NCI-H345 treated with DMSO at 0.1 percent for 48 hours (cell line): ENCODE data around the gene FTSJ3.
A peak's percentile ranks its signal among the peaks of the same experiment; 100 is the strongest.
"Not testable (repeated sequence)": the region's sequence is repeated elsewhere in the genome, so short reads cannot be mapped to it uniquely, and the experiment has no call there.

Experiments used
- DNase-seq: peaks from one replicate; lab custom pipeline; 2025; ENCODE audit not compliant: unreplicated experiment; lab: John Stamatoyannopoulos, UW

Gene FTSJ3

DNA sequence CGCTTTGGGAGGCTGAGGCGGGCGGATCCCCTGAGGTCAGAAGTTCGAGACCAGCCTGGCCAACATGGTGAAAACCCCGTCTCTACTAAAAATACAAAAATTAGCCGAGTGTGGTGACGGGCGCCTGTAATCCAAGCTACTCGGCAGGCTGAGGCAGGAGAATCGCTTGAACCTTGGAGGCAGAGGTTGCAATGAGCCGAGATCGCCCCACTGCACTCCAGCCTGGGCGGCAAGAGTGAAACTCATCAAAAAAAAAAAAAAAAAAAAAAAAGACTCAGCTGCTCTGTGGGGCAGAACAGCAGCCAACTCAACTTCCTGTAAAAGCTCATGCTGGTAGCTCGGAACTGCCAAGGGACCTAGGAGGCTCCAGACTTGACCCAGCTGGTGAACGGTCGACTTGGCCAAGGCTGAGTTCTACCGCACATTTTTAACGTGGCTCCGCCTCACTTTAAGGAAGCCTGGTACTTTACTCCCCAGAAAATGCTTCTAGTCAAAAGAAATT lies 16.0 kb upstream of the FTSJ3 start:
- DNase-seq, result not testable (repeated sequence)

DNA sequence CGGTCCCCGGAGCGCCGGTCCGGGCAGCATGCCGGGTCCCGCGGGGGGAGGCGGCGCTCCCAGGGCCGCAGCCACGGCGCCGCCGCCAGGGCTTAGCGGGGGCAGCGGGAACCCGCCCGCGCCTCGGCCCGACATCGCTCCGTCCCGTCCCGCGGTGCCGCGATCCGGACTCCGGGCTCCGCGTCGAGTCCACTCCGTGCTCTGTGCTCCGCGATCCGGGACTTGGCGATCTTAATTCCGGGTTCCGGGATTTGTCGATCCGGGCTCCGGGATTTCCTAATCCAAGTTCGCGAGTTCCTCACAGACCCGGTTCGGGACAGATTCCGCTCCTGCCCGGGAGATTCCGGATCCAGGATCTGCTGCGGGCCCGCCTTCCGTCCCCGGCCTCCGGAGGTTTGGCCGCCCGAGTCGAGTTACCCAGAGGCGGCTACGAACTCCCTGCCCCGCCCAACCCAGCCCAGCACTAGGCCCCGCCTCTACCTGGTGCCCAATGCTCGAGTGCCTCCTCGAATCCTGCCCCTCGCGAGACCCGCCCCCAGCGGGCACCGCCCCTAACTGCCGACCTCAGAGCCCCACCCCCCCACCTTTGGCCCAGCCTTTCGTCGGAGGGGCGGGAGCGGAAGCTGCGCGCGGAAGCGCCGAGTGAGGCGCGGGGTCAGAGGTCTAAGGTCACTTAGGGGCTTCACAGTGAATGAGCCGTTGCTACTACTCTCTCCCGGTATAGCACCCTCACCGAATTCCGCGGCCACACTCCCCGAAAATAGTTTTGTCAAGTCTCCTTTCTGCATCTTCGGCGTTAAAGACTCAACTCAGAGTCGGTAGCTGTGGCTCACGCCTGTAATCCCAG lies 15.3 kb upstream of the FTSJ3 start, which contains the start of gene SMARCD2:
TSS of gene SMARCD2 (minus strand) at position 146 of the 847 bp plus-strand sequence. CDS start at position 135, 11 bp downstream.
- DNase-seq, result peak; percentile 91

DNA sequence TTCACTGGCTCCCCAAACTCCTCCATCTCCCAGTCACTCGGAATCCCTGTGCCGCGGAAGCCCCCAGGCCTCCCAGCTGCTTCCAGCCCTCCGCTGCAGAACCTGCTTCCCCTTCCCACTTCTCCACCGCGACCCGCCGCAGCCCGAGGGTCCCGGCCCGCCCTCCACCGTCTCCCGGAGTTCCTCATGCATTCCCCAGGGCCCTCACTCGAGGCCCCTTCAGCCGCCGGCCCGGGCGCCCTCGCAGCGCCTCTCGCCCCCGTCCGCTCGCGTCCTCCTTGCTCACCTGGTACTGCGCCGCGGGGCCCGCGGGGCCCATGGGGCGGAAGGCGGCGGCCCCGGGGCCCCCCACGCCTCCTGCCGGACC lies 14.7 kb upstream of the FTSJ3 start:
- DNase-seq, result no peak

DNA sequence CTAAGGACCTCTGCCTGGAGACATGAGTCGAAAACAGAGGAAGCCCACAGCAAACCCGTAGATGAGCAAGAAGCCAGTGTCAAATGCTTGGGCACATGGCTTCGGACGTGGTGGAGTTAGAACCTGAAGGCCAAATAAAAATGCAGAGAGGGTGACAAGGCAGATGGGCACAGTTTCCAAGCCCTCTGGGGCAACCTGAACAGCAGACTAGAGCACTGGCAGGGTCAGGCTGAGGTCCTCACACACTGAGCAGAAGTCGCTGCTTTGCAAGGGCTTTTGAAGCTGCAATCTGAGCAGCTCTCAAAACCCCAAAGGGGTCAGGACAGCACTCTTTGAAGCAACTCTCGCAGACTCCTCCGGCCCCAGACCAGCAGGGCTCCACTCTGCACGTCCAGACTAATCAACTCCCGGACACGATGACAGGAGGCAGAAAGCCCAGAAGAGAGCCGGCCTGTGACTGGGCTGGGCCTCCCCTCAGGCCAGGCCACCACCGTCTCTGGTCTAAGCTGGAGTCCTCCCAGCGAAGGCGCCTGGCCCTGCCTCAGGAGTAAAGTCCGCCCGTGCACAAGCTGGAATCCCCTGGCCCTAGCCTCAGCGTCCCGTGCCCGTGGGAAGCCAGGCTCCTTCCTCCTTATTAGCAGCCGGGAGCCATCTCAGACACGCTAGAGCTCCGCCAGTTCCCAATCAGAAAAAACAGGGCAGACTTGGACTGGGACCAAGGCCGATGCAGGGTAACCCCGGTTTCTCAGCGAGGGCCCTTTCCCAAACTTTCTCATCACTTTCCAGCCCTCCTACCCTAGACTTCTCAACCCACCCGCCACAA lies 14.1 kb upstream of the FTSJ3 start:
- DNase-seq, result no peak

DNA sequence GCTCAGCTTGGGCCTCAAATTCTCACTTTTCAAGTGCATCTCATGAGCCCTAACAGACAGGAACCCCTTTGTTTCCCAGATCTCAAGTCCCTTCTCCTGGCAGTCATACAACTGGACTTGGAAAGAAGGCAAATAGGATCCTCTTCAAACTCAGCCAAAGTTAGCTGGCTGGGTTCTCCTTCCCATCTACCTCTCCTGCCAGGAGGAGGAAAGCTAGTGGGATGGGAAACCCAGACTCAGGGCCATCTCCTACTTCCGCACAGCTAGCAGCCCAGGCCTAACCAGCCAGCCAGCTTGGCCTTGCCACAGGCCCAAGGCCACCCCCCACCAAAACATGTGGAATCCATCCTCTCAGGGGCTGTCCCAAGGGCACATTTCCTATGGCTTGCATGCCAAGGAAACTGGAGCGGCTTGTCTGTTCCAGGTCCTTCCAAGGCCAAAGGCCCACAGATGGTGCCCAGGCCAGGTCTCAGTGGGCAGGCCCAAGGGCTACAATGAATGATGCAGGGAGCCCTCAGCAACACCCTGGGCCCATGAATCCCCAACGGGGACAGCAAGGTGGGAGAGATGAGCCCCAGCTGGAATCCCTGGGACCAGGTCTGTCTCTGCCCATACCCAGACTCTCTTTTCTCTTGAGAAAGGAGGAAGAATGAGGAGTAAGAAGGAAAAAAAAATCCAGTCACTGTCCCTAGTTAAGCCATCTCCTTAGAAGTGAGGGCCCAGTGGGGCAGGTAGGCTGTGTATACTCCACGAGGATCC lies 13.3 kb upstream of the FTSJ3 start:
- DNase-seq, result no peak

DNA sequence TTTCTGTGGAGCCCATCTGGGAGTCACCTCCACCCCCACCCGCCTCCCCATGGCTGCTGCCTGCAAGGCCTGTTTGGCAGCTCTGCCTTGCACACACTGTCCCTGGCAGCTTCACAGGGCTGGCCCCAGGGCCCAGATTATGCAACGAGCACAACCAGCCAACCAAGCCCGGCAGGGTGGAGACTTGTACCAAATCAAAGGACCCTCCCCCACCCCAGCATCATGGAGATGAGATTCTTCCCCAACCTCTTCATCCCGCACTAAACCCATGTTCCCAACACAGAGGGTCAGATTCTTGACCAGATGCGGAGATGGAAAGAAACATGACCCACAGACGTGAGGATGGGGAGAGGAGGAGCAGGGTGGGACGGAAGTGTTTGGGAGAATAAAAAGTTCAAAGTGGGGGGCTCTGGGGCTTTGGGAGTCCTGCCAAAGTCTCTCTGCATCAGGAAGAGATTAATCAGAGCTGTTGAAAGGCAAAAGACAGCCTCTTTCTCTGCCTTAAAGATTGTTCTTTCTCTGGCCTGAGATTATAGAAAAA lies 11.2 kb upstream of the FTSJ3 start:
- DNase-seq, result no peak

DNA sequence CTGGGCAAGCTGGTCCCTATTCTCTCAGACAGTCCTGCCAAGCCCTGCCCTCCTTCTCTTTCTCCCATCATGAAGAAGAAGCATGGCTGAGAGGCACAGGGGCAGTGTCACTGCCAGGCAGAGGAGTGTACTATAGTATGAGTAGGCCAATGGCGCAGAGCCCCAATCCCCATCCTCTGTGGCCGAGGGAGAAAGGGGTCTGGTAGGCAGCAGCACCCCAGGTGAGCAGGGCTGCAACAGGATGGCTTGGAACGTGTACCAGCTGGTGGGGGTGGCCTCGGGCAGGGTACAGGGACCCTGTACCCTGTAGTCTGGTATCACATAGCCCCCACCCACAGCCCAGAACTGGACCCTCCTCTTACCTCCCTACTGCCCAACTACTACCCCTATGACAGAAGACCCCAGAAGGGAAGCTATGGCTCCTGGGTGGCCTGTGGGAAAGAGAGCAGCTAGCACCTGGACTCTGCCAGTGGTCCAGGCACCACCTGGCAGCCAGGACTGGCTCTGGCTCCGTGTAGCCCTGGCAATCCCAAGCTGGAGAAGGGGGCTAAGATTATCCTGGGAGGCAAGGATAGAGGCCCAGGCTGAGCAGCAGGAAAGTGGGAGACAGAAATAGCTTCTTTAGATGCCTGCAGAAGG lies 10.6 kb upstream of the FTSJ3 start:
- no peak for DNase-seq

DNA sequence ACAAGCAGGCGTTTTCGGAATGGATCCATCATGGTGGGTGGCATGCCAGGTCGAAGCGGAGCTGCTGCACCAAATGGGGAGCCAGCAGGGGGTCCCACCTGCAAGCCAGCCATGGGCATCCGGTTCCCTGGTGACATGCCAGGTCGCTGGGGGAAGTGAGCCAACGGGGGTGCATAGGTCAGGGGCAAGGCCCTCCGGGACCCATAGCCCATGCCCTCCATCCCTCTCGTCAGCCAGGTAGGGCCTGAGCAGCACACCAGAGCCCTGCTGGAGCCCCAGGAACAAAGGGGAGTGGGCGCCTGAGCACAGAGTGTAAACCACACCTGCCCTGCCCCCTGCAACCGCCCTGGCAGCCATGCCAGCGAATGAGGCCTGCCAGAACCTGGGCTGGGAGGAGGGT lies 10.0 kb upstream of the FTSJ3 start:
- no peak for DNase-seq

DNA sequence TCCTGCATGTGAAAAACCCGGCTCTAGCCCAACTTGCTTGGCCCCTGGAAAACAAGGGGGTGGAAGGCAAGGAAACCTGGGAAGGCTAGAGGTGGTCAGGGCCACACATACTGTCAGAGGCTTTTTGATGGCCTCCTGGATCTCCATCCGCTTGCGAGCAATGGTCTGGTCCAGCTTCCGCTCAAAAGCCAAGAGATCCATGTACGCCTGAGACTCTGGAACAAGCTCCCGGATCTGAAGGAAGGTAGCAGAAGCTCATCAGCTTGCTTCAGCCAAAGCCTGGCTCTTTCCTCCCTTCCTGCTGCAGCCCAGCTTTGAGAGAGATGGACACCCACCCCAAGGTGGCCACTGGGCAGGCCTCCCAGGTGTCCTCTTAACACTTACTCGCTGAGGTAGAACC lies 9.3 kb upstream of the FTSJ3 start:
- DNase-seq, result no peak

DNA sequence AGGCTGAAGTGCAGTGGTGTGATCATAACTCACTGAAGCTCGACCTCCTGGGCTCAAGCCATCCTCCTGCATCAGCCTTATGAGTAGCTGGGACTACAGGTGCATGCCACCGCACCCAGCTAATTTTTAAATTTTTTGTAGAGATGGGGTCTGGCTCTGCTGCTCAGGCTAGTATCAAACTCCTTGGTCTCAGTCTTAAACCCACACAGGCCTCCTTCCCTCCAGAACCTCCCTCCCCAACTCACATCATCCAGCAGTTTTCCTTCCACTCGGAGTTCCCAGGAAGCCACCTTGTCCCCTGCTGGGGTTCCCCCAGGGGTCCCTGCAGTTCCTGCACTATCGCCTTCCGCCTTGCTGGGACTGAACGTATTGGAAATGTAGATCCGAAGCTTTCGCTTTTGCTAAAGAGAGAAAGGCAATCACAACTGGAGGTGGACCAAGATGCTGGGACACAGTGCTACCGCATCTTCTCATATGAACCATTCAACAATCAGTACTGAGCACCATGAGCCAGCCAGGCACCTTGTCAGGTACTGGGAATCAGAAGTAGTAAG lies 7.8 kb upstream of the FTSJ3 start:
- DNase-seq, result no peak

DNA sequence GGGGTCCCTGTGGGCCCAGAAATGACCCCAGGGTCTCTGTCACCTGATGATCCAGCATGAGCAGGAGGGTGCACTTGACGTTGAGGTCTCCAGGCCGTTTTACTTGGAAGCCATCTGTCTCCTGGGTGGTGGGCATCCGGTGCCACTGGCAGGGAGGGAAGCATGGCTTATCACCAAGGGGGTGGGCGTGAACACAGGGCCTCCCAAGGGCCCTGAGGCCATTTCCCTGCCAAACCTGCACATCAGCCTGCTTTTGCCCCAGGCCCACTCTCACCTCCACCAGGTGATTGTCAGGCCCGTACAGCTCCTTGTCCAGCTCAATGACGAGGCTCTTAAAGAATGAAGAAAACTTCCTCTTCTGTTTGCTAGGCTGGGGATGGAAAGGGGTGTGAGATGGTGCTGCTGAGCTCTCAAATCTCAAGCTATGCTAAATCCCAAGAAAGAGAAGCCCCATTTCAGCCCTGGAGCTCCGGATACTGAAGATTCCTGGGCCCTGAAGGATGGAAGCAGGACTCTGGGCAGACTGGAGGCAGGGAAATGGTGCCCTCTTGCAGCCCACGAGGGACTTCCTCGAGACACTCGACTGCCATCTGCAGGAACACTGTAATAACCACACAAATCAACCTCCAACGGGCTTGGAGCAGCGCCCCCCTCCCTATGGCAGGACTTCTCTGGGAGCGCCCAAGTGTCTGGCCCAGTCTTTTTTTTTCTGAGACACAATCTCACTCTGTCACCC lies 7.1 kb upstream of the FTSJ3 start:
- DNase-seq, result no peak

DNA sequence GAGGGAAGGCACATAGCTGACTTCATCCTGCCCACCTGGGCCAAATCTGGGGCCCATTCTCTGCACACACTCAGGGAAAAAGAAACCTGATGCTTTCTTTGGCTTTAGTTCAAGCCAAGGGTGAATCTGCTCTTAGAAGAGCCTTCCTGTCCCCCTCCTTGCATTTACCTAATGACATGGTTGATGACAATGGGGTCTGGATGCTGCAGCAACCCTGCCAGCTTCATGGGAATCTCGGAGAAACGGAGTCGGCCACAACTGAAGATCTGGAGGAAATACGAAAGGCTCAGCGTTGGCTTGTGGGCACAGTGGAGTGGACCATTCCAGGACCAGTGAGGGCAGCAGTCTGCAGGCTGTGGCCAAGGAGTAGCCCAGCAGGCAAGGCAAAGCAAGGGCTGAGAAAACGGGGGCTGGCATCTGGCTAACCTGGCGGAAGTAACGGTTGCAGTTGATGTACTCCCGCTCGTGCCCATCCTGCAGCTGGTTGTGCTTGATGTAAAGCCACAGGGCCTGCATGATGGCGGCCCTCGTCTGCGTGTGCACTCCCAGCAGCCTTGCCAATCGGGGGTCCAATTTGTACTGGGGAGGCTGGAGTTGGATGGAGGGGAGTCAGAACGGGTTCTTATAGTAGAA lies 6.4 kb upstream of the FTSJ3 start:
- DNase-seq, result no peak

DNA sequence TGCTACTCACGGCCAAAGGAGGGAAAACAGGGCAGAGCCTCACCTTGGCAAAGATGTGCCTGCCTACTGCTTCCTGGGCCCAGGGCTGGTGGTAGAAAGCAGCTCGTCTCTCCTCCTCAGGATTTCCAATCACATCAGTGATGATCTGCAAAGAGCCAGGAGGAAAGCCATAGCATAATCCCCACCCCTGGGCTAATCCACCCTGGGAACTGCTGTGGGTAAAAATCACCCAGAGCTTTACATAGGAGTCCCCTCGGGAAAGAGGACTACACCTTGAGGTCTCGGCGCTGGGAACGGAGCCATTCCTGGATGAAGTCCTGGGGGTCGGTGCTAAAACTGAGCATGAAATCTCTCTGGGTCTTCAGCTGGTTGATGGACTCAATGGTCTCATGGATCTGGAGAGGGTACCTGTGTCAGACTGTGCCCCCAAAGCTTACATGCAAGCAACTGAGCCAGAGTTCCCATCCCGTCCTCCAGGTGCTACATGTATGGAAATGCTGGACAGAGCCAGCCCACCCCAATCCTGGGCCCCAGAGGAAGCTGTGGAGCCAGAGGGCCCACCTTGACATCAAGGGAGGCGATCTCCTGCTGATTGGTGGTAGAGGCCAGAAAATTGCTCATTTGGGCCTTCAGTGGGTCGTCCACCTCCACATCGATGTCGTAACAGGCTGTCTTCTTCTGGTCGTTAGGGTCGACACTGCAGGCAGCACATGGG lies 5.7 kb upstream of the FTSJ3 start:
- no peak for DNase-seq

DNA sequence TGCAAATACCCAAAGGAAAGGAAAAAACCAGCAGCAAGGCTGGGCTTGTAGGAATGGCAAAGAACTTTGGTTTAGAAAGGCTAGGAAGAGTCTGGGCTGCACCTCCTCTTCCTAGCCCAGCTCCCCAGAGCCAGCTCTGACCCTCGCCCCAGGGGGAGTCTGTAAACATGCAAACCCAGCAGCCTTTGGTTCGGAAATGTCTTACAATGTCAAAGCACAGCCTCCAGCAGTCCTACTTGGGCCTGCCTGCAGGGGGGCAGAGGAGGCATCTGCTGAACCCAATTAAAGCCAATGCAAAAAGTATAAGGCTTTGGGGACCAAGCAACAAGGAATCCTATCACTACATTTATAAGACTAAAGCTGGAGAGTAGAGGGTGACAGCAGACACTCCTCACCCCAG lies 5.0 kb upstream of the FTSJ3 start:
- no peak for DNase-seq

DNA sequence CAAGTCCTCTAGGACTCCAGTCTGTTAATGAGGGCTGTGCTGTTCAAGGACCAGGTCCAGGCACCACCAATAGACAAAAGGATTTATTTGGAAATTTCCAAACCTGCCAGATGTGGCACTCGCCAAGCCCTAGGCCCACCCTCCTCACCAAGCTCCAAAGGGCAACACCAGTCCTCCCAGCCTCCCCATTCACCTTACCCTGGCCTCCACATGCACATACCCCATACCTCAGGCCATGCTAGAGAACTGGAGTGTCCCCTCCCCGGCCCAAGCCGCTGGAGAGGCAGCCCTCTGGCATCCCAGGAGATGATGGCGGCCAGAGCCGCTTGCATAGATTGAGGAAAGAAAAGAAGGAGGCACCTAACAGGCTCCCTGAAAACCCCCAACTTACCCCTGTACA lies 4.6 kb upstream of the FTSJ3 start:
- DNase-seq, result no peak

DNA sequence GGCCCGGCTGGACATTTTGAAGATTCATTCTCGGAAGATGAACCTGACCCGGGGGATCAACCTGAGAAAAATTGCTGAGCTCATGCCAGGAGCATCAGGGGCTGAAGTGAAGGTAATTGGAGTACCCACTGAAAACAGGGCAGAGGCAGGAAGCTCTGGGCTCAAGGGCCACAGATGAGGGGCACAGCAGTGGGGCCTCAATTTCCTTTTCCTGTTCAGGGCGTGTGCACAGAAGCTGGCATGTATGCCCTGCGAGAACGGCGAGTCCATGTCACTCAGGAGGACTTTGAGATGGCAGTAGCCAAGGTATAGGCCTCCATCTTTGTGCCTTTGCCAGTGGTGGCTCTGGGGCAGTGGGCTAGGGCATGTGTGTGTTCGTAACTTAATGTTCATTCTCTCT lies 4.0 kb upstream of the FTSJ3 start:
- no peak for DNase-seq

DNA sequence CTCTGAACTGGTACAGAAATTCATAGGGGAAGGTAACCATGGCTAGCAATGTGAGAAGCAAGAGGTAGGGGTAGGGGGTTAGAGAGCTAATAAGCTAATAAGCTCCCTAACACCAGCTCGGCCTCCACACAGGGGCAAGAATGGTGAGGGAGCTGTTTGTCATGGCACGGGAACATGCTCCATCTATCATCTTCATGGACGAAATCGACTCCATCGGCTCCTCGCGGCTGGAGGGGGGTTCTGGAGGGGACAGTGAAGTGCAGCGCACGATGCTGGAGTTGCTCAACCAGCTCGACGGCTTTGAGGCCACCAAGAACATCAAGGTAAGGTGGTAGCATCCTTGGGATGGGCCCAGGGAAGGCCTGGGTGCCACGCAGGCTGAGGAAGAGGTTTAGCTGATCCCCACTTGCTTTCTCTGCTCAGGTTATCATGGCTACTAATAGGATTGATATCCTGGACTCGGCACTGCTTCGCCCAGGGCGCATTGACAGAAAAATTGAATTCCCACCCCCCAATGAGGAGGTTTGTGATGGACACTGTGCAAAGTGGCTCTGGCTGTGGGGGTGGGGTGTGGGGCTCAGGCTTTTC lies 3.5 kb upstream of the FTSJ3 start:
- DNase-seq, result no peak

DNA sequence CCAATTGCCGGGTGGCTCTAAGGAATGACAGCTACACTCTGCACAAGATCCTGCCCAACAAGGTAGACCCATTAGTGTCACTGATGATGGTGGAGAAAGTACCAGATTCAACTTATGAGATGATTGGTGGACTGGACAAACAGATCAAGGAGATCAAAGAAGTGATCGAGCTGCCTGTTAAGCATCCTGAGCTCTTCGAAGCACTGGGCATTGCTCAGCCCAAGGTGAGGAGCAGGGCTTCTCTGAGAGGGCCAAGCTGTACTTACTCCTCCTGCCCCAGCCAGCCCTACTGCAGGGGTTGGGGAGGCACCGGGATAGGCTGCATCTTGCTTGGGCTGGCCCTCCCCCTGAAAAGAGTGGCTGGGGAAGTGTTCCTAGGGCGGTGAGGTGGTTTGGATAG lies 2.8 kb upstream of the FTSJ3 start:
- DNase-seq, result no peak
